Prostate gland (tissue), 2 donors: Measurements from ENCODE around the gene SARM1.

ENCODE experiments used
- POLR2A ChIP-seq: fragments of 450-650 bp; IDR thresholded peaks from one replicate; pipeline ENCODE4 v1.6.1; 2016; ENCODE audit warnings: antibody characterized with exemption, mild to moderate bottlenecking
- POLR2AphosphoS5 ChIP-seq: sonication (generic); formaldehyde crosslinking; IDR thresholded peaks from one replicate; pipeline ENCODE4 v1.6.1; 2017; ENCODE audit warnings: antibody characterized with exemption
- TF ChIP-seq, protein P1 (sequence below), 4 experiments: fragments of 200-600 bp in 2 of 4; fragments of 450-650 bp in 2 of 4; sonication (generic) in 2 of 4; IDR thresholded peaks; 1 replicate in 3 of 4; 2 replicates in 1 of 4; pipeline ENCODE4 v1.5.1; 2016 to 2019; ENCODE audit warnings: antibody characterized with exemption in 4 of 4, mild to moderate bottlenecking in 2 of 4, moderate library complexity in 2 of 4

DNA sequence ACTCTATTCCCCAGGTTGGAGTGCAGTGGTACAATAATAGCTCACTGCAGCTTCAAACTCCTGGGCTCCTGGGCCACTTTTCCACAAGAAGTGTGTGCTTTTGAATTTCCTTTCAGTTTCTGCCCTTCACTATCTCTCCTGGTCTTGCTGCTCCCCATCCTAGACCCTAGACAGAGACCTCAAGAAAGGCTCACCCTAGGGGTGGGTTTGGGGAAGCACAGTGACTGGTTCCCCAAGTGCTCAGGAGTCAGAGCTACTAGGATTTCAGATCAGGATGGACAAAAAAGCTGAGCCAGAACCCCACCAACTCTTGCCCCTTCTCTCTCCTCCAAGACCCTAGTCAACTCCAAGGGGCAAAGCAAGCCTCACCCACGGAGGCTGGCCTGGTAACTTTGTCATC lies 4.9 kb upstream of the SARM1 start:
- TF ChIP-seq, protein P1, sequence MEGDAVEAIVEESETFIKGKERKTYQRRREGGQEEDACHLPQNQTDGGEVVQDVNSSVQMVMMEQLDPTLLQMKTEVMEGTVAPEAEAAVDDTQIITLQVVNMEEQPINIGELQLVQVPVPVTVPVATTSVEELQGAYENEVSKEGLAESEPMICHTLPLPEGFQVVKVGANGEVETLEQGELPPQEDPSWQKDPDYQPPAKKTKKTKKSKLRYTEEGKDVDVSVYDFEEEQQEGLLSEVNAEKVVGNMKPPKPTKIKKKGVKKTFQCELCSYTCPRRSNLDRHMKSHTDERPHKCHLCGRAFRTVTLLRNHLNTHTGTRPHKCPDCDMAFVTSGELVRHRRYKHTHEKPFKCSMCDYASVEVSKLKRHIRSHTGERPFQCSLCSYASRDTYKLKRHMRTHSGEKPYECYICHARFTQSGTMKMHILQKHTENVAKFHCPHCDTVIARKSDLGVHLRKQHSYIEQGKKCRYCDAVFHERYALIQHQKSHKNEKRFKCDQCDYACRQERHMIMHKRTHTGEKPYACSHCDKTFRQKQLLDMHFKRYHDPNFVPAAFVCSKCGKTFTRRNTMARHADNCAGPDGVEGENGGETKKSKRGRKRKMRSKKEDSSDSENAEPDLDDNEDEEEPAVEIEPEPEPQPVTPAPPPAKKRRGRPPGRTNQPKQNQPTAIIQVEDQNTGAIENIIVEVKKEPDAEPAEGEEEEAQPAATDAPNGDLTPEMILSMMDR (IDR thresholded peaks at IDR 0.05), result no peak
- no peak for TF ChIP-seq POLR2A
- no peak for TF ChIP-seq POLR2AphosphoS5
